Activated CD8-positive, alpha-beta T cell treated with anti-CD3 and anti-CD28 coated beads for 36 hours (primary cell): ENCODE data around the gene IFI44. TPM values are rescaled to one million over a fixed set of nuclear protein-coding genes. Genes with fewer than 3 reads are reported as not detected.

Source experiments
- ATAC-seq: fragments of 200-7000 bp; cut with Tn5 transposase; one replicate; pipeline ENCODE4 v1.10.0; 2021; ENCODE audit warnings: mild to moderate bottlenecking, moderate library complexity
- CTCF ChIA-PET: fragments of 350-600 bp; sonication (Branson Sonifier 250); formaldehyde crosslinking; loops from one replicate; lab custom pipeline; 2021; ENCODE audit warnings: antibody characterized with exemption; lab: Charles Lee
- POLR2A ChIA-PET: fragments of 350-600 bp; sonication (Branson Sonifier 250); formaldehyde crosslinking; loops from one replicate; lab custom pipeline; 2021; ENCODE audit warnings: antibody characterized with exemption; lab: Charles Lee
- DNase-seq: peaks from one replicate; pipeline ENCODE4 v3.0.0-alpha.2; 2020
- H3K27ac Mint-ChIP-seq: one replicate; pipeline ENCODE4 v1.8.0; 2021; ENCODE audit warnings: mild to moderate bottlenecking, mixed read lengths
- H3K27me3 Mint-ChIP-seq: one replicate; pipeline ENCODE4 v1.8.0; 2021; ENCODE audit warnings: mixed read lengths
- H3K36me3 Mint-ChIP-seq: one replicate; pipeline ENCODE4 v1.8.0; 2021; ENCODE audit warnings: low read depth, mixed read lengths
- H3K4me1 Mint-ChIP-seq: one replicate; pipeline ENCODE4 v1.8.0; 2021; ENCODE audit warnings: low read depth, mixed read lengths
- H3K4me3 Mint-ChIP-seq: one replicate; pipeline ENCODE4 v1.8.0; 2021; ENCODE audit warnings: mild to moderate bottlenecking, moderate library complexity, mixed read lengths
- H3K9me3 Mint-ChIP-seq: one replicate; pipeline ENCODE4 v1.8.0; 2021; ENCODE audit warnings: mixed read lengths
- CTCF ChIP-seq: fragments of 200-600 bp; IDR thresholded peaks from one replicate; pipeline ENCODE4 v1.8.0; 2022; ENCODE audit warnings: antibody characterized with exemption, mild to moderate bottlenecking
- intact Hi-C: fragments of 100-400 bp; cut with micrococcal nuclease; formaldehyde crosslinking; loops from one replicate; pipeline ENCODE4 v1.10.0; 2022
- total RNA-seq, 2 experiments: library from RNA; stranded (reverse); gene quantifications; one replicate each; pipeline ENCODE4 v1.2.3, GENCODE V29; 2021

Gene IFI44
- total RNA-seq, 2 experiments from 2014 or later = 37.2 to 38.4 TPM

GRCh38 chr1:78668427-78668826, 18.8 kb downstream of the IFI44 start:
- intact Hi-C loops = no loop called here
- ATAC-seq = no peak
- no peaks in the 10 kb centered on the region for H3K36me3 Mint-ChIP-seq
- ChIA-PET POLR2A (no interaction called here), CTCF (interaction anchor here (4.1 kb wide), 1 partner anchor 51 kb away, joined by 27 read pairs; no protein-coding TSS in a partner anchor)
- no peak overlapping the region for H3K4me3 Mint-ChIP-seq
- H3K27me3 Mint-ChIP-seq = no peaks in the 10 kb centered on the region
- H3K9me3 Mint-ChIP-seq = no peaks in the 10 kb centered on the region
- H3K4me1 Mint-ChIP-seq = no peaks in the 10 kb centered on the region
- DNase-seq = no peak
- TF ChIP-seq CTCF = no peak
- H3K27ac Mint-ChIP-seq = no peak overlapping the region

- intact Hi-C loops = loop anchor here (10.0 kb wide), 1 partner anchor 528 kb away; no protein-coding TSS in a partner anchor
- CTCF ChIA-PET = interaction anchor here (1.6 to 5.6 kb wide), 5 partner anchors 15 to 65 kb away, joined by 4 to 89 read pairs (median 8); partner anchors contain the start of gene IFI44L
- no peak overlapping the region for H3K4me3 Mint-ChIP-seq
- no peaks in the 10 kb centered on the region for H3K36me3 Mint-ChIP-seq
- ATAC-seq (no peak), DNase-seq (no peak)
- POLR2A ChIA-PET = interaction anchor here (1.0 to 1.7 kb wide), 2 partner anchors 53 to 668 kb away, joined by 3 to 5 read pairs; partner anchors contain the start of gene DNAJB4
- no peak overlapping the region for H3K27ac Mint-ChIP-seq
- H3K27me3 Mint-ChIP-seq = no peaks in the 10 kb centered on the region
- H3K9me3 Mint-ChIP-seq = no peaks in the 10 kb centered on the region
- no peaks in the 10 kb centered on the region for H3K4me1 Mint-ChIP-seq
- no peak for TF ChIP-seq CTCF
These were observed 22.8 kb downstream of the IFI44 start for GRCh38 chr1:78672428-78672827.

- POLR2A ChIA-PET = interaction anchor here (1.0 to 1.7 kb wide), 2 partner anchors 54 to 668 kb away, joined by 3 to 5 read pairs; partner anchors contain the start of gene DNAJB4
These were observed 23.5 kb downstream of the IFI44 start for GRCh38 chr1:78673120-78673519.

GRCh38 chr1:78676347-78676982, 26.8 kb downstream of the IFI44 start:
- Mint-ChIP-seq H3K9me3 (no peaks in the 10 kb centered on the region), H3K27me3 (peaks cover 4% of the 10 kb centered on the region), H3K27ac (no peak overlapping the region), H3K4me3 (no peak overlapping the region), H3K36me3 (no peaks in the 10 kb centered on the region), H3K4me1 (peaks cover 4% of the 10 kb centered on the region)
- intact Hi-C loops = loop anchor here (1.0 to 10.0 kb wide), 2 partner anchors 59 to 532 kb away; no protein-coding TSS in a partner anchor
- CTCF ChIA-PET = interaction anchor here (0.7 to 5.1 kb wide), 19 partner anchors 9 to 548 kb away, joined by 3 to 89 read pairs (median 5); partner anchors contain the start of genes IFI44 and IFI44L
- POLR2A ChIA-PET = interaction anchor here (1.0 kb wide), 1 partner anchor 29 kb away, joined by 3 read pairs; no protein-coding TSS in a partner anchor
- ATAC-seq (peak; percentile 34), DNase-seq (peak; percentile 77)
- peak; percentile 83 for TF ChIP-seq CTCF

More at GRCh38 chr1:78673120-78673519, 23.5 kb downstream of the IFI44 start:
- no peak for TF ChIP-seq CTCF
- DNase-seq = peak; percentile 43
- peaks cover under 1% of the 10 kb centered on the region for H3K4me1 Mint-ChIP-seq
- H3K4me3 Mint-ChIP-seq = no peak overlapping the region
- H3K9me3 Mint-ChIP-seq = no peaks in the 10 kb centered on the region
- intact Hi-C loops = loop anchor here (10.0 kb wide), 1 partner anchor 528 kb away; no protein-coding TSS in a partner anchor
- H3K27ac Mint-ChIP-seq = no peak overlapping the region
- CTCF ChIA-PET = interaction anchor here (1.2 to 5.6 kb wide), 5 partner anchors 46 to 542 kb away, joined by 4 to 89 read pairs (median 8); partner anchors contain the start of gene IFI44L
- H3K36me3 Mint-ChIP-seq = no peaks in the 10 kb centered on the region
- no peaks in the 10 kb centered on the region for H3K27me3 Mint-ChIP-seq
- ATAC-seq = no peak
